HG03469 (cell line): ENCODE results near the gene CPED1.
"Not testable (repeated sequence)": the region's sequence is repeated elsewhere in the genome, so short reads cannot be mapped to it uniquely, and the experiment has no call there.

Experiments used
- ATAC-seq: cut with Tn5 transposase; IDR thresholded peaks from one replicate; pipeline ENCODE4 v1.9.1; 2021; ENCODE audit warnings: mild to moderate bottlenecking, moderate library complexity, moderate number of reproducible peaks; ENCODE audit not compliant: unreplicated experiment

Gene CPED1

DNA sequence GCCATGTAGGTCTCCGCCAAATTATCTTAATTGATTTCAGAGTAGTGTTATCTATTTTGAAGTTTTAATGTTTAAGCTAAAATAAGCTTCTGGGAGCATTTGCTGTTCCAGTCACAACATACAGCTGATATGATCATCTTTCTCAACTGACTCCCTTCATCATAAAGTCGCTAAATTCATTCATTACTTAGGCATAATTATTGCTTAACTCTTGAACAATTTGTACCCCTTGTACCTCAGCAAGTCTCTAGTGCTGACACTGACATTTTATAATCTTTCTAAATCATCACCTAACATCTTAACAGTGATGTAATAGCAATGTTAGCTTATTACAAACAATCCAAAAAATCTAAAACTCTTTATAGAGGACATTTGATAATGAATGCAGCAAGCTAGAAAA is 286.0 kb downstream of the CPED1 start:
- no peak for ATAC-seq

DNA sequence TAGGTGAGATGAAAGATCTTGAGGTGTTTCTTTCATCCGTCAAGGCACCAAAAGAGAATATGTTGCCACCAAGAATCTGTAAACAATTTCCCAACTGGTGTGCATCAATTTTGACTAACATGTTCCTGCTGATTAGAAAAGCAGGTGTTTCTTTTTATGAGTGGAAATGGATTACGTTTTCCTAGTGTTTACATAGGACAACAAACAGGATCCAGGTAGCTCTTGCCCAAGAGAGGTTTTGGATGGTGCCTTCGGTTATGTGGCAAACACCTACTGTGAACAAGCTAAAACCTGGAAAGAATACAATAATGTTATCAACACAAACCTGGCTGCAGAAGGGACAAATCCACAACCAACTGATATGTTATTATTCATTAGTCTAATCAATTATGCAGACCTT is 286.7 kb downstream of the CPED1 start:
- no peak for ATAC-seq

DNA sequence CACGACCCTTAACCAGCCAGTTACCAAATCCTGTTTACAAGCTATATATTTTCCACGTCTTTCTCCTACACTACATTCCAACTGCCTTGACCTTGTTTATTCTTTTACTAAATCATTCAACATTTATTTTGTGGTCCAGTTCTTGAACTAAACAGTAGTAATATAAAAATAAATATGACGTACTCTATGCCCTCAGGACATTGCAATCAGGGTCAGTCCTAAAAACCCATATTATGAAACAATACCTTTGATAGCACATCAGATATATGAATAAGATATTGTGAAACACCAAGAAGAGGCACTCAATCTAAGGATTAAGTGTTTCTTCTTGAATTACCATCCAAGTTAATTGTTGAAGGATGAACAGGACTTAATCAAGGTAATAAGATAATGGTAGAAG is 287.8 kb downstream of the CPED1 start:
- no peak for ATAC-seq

- peak; percentile 99 for ATAC-seq
Measured at GRCh38 chr7:121278120-121279021, 289.9 kb downstream of the CPED1 start.

GRCh38 chr7:121279060-121279620 is 290.6 kb downstream of the CPED1 start:
- ATAC-seq = no peak

GRCh38 chr7:121279822-121280221 is 291.3 kb downstream of the CPED1 start:
- no peak for ATAC-seq

GRCh38 chr7:121280656-121281055 is 292.1 kb downstream of the CPED1 start:
- no peak for ATAC-seq

GRCh38 chr7:121282129-121282528 is 293.6 kb downstream of the CPED1 start:
- no peak for ATAC-seq

DNA sequence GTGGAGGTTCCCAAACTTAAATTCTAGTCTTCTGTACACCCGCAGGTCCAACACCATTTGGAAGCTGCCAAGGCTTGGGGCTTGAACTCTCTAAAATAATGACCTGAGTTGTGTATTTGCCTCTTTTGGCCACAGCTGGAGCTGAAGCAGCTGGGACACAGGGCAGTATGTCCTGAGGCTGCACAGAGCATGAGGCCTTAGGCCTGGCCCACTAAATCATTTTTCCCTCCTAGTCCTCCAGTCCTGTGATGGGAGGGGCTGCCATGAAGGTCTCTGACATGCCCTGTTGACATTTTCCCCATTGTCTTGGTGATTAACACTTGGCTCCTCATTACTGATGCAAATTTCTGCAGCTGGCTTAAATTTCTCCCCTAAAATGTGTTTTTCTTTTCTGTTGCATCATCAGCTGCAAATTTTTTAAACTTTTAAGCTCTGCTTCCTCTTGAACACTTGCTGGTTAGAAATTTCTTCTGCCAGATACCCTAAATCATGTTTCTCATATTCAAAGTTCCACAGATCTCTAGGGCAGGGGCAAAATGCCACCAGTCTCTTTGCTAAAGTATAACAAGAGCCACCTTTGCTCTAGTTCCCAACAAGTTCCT is 296.7 kb downstream of the CPED1 start:
- no peak for ATAC-seq

DNA sequence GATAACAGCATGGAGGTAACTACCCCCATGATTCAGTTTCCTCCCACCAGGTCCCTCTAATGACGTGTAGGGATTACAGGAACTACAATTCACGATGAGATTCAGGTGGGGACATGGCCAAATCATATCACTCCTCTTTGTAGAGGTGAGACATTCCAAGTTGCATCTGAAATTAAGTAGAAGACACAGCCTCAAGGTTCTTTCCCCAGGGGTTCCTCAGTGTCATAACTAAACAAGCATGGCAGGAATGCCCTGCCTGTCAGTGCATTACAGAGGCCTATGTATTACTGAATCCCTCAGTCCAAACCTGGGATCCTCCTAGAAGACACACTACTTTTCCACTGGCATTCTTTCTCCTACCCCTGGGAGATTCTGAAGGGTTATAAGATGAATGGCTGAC is 297.7 kb downstream of the CPED1 start:
- ATAC-seq = no peak

GRCh38 chr7:121286742-121287734 is 298.5 kb downstream of the CPED1 start:
- ATAC-seq = no peak

DNA sequence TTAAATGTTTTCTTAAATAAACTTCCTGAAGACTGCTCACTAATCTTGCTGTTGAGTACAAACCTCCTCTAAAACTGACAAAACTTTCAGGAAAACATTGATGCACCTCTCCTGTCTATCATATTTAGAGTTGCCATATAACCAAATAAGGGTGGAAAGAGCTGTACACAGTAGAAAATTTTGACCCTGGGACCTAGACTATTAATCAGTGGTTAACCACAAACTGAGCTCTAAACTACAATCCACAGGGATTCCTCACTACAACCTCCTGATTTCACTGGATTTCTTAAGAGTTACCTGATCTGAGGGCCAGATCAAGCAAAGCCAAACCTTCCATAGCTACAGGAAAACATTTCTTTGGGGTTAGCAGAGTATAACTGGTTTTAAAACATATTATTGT is 300.4 kb downstream of the CPED1 start:
- ATAC-seq = no peak

DNA sequence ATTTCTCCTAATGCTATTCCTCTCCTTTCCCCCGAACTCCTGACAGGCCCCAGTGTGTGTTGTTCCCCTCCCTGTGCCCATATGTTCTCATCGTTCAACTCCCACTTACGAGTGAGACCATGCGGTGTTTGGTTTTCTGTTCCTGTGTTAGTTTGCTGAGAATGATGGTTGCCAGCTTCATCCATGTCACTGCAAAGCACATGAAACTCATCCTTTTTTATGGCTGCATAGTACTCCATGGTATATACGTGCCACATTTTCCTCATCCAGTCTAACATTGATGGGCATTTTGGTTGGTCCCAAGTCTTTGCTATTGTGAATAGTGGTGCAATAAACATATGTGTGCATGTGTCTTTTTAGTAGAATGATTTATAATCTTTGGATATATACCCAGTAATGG is 301.4 kb downstream of the CPED1 start:
- not testable (repeated sequence) for ATAC-seq

DNA sequence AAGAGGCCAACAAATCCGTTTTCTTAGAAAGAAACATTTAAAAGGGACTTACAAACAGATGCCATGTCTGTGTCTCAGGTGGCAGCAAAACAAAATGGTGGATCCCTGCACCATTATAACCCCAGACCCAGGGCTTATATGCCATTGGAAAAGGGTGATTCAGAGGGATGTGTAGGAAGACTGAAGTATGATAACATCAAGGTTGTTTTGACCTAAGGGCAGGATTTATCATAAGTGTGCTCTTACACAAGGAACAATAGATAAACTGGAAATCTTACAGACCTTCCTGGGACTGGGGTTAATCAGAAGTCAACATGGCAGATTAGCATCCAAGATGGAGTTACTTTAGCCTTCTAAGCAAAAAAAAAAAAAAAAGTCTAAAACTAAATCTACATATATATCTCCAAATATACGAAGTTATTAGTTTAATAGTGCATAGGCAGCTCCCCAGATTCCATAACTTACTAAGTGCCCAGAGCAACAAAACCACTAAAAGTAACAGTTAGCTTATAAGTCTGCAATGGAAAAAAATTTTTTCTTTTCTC is 306.0 kb downstream of the CPED1 start:
- no peak for ATAC-seq

DNA sequence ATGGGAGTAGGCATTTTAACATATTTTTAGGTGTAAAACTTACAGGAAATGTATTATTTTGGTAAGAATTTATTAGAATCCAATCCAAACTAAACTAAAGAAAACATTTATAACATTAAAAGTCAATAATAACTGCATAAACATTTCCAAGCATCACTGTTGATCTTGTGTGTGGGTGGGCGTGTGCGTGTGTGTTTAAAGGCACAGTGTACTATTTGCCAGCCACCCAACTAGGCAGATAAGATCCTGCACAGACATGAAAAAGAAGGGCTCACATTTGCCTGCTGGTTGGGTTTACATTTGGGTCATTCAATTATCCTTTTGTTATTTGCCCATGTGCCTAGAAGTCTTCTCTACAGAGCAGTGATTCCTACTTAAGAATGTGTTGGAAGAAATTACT is 309.3 kb downstream of the CPED1 start:
- no peak for ATAC-seq

- ATAC-seq = no peak
Measured at GRCh38 chr7:121298831-121299239, 310.3 kb downstream of the CPED1 start.

- no peak for ATAC-seq
Measured at GRCh38 chr7:121300685-121301420, 312.3 kb downstream of the CPED1 start.

DNA sequence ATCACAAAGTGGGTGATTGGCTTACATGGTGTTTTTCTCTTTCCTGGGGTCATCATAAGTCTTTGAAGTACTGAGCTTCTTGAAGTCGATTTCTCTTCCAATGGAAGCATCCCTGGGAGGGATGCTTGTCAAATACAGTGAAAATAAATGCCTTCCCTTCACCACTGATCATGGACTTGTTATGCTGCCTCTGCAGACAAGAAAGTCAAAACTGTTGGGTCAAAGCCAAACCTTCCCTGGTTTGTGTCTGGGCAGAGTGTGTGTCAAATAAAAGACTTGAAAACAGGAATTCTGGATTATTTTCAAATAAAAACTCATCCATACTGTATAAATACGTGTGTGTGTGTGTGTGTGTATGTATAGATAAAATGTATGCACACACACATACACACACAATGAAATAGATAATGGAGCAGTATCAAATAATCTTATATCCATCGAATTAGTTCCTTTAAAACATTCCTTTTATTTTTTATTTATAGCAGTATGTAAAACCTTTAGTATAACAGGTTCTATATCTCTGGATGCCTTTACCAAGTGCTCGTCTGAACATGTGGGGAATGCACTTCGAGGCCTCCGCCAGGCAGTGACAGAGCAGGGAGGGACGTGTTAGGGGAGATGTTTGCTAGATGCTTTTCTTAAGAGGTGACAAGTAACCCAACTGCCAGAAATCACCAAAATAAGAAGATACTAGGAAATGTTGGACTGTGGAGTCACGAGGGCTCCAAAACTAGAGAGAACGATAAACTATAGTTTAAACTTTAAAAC is 313.1 kb downstream of the CPED1 start:
- no peak for ATAC-seq

DNA sequence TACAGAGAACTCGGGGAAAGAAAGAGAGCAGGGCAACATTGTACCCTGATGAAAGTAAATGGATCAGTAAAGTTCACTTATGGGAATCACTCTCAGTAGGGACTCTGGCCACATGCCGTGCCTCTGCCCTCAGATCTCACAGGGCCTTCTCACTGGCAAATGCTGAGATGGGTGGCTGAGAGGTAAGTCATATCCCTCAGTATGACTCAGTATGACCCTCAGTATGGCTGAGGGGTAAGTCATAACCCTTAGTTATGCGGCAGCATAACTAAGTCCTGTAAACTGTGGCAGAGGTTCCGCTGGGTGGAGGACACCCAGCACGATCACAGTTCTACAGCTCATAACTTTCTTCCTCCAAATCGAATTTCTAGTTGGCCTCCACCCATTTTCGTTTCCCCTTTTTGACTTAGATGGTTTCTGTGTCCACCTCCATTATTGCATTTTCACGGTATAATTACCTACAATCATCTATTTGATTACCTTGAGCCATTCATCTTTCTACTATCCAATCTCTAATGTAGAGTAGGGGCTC is 313.8 kb downstream of the CPED1 start:
- peak; percentile 97 for ATAC-seq
